ENCODE results near the gene EVA1C.

DNA sequence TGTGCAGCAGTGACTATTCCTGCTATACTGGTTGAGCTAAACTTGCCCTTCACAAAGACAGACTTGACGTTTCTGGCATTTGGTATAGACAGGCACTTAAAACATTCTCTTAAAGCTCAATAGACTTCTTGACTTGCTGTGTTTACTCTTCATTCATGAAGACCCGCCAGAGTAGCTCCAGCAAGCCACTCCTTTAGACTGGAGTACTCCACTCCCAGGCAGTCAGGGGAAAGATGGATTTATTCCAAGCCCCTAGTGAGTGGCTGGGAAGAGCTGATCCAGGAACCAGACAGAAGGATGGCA is 70.7 kb downstream of the EVA1C start:
- TF ChIP-seq, protein P1, sequence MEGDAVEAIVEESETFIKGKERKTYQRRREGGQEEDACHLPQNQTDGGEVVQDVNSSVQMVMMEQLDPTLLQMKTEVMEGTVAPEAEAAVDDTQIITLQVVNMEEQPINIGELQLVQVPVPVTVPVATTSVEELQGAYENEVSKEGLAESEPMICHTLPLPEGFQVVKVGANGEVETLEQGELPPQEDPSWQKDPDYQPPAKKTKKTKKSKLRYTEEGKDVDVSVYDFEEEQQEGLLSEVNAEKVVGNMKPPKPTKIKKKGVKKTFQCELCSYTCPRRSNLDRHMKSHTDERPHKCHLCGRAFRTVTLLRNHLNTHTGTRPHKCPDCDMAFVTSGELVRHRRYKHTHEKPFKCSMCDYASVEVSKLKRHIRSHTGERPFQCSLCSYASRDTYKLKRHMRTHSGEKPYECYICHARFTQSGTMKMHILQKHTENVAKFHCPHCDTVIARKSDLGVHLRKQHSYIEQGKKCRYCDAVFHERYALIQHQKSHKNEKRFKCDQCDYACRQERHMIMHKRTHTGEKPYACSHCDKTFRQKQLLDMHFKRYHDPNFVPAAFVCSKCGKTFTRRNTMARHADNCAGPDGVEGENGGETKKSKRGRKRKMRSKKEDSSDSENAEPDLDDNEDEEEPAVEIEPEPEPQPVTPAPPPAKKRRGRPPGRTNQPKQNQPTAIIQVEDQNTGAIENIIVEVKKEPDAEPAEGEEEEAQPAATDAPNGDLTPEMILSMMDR (conservative IDR thresholded peaks at IDR 0.05; ENCODE audit: low read depth, low read length): no peak
- TF ChIP-seq EZH2 (IDR thresholded peaks at IDR 0.05; ENCODE audit: low read length, unreplicated experiment): no peak
